Spleen (tissue), 11 donors: ENCODE data around the gene BCL7C. TPM values are rescaled to one million over a fixed set of nuclear protein-coding genes. Genes with fewer than 3 reads are reported as not detected.

ENCODE experiments used
- DNase-seq: peaks from one replicate; pipeline ENCODE4 v3.0.0-alpha.2; 2020
- H3K27ac ChIP-seq, 8 donors: fragments of 200-600 bp; sonication (generic) in 7 of 8; 1 replicate in 4 of 8; 2 replicates in 4 of 8; pipeline versions ENCODE4 v1.5.0 to v1.8.0; 2016 to 2021; ENCODE audit warnings: inconsistent platforms in 4 of 8, mild to moderate bottlenecking in 4 of 8, moderate library complexity in 1 of 8
- H3K27me3 ChIP-seq, 7 donors: fragments of 200-600 bp; sonication (generic) in 6 of 7; replicated peaks in 1 of 7; 1 replicate in 4 of 7; 2 replicates in 3 of 7; pipeline versions ENCODE4 v1.5.0 to v1.8.0; 2016 to 2021; ENCODE audit warnings: inconsistent platforms in 3 of 7, mild to moderate bottlenecking in 1 of 7
- H3K36me3 ChIP-seq, 6 donors: fragments of 200-600 bp; sonication (generic) in 5 of 6; 1 replicate in 4 of 6; 2 replicates in 2 of 6; pipeline versions ENCODE4 v1.5.0 to v1.8.0; 2016 to 2021; ENCODE audit warnings: inconsistent platforms in 2 of 6
- H3K4me1 ChIP-seq, 6 donors: fragments of 200-600 bp; sonication (generic) in 5 of 6; 1 replicate in 3 of 6; 2 replicates in 3 of 6; pipeline versions ENCODE4 v1.5.0 to v1.8.0; 2016 to 2021; ENCODE audit warnings: inconsistent platforms in 3 of 6
- H3K4me3 ChIP-seq, 8 donors: fragments of 200-600 bp; sonication (generic) in 7 of 8; 1 replicate in 4 of 8; 2 replicates in 4 of 8; pipeline versions ENCODE4 v1.5.0 to v1.8.0; 2016 to 2021; ENCODE audit warnings: inconsistent platforms in 4 of 8, mild to moderate bottlenecking in 4 of 8, moderate library complexity in 2 of 8
- H3K9me3 ChIP-seq, 8 donors: fragments of 200-600 bp; sonication (generic) in 7 of 8; 1 replicate in 4 of 8; 2 replicates in 4 of 8; pipeline versions ENCODE4 v1.5.0 to v1.8.0; 2016 to 2021; ENCODE audit warnings: inconsistent platforms in 4 of 8
- POLR2A ChIP-seq, 3 donors: fragments of 450-650 bp; IDR thresholded peaks; one replicate each; pipeline ENCODE4 v1.5.1; 2017; ENCODE audit warnings: antibody characterized with exemption in 3 of 3, mild to moderate bottlenecking in 1 of 3
- POLR2AphosphoS5 ChIP-seq, 3 donors: sonication (generic); formaldehyde crosslinking; IDR thresholded peaks; one replicate each; pipeline ENCODE4 v1.5.1; 2017; ENCODE audit warnings: antibody characterized with exemption in 3 of 3
- WGBS, 5 donors: extraction: QIAGEN DNeasy Blood & Tissue Kit in 3 of 5; methylation state at CpG; one replicate each; pipeline versions ENCODE4 v1.1.5 to v1.1.7; 2013 to 2018; 5-methylcytosine and 5-hydroxymethylcytosine counted together
- intact Hi-C: fragments of 100-400 bp; cut with DNase I; formaldehyde crosslinking; loops from one replicate; pipeline ENCODE4 v1.15.0; 2023; ENCODE audit warnings: low total_unique reads
- polyA plus RNA-seq, 3 donors: library from polyadenylated mRNA; stranded (reverse); fragments of 200-250 nt; gene quantifications; one replicate each; pipeline ENCODE4 v1.2.1, GENCODE V29; 2013
- total RNA-seq, 7 donors: library from RNA; depleted of rRNA in 3 of 7; stranded (reverse); fragments of >200 nt in 3 of 7; fragmentation: NEBNext Ultra II Directional in 4 of 7; extraction: Animal tissue kit (Norgen Biotek cat#: 25700) in 4 of 7; gene quantifications; one replicate each; pipeline versions ENCODE4 v1.1.0 to v1.2.1, GENCODE V29; 2016 to 2021
- TF ChIP-seq, protein P1 (sequence below), 11 experiments: fragments of 200-600 bp in 7 of 11; fragments of 450-650 bp in 4 of 11; sonication (generic) in 4 of 11; IDR thresholded peaks in 8 of 11; conservative IDR thresholded peaks in 3 of 11; 1 replicate in 7 of 11; 2 replicates in 4 of 11; pipeline versions ENCODE4 v1.4.0 to v1.8.0; 2016 to 2021; ENCODE audit warnings: antibody characterized with exemption in 11 of 11, inconsistent platforms in 4 of 11, mild to moderate bottlenecking in 1 of 11
- donor health status: healthy with polysubstance abuse.
- donor health status: DM: no; HTN: no; CAD: no; lungs with moderate emphysema.
- donor health status: DM: no; HTN: no; CAD: no.
- donor health status: Bipolar disorder and iron deficiency.
- donor health status: healthy.
- donor health status: DM: no; HTN: no; CAD: no.
- donor health status: DM: yes; HTN: yes; CAD: no.

Gene BCL7C
- total and polyA plus RNA-seq, 10 donors: 15.5 to 38.7 (median 22.9) TPM

DNA sequence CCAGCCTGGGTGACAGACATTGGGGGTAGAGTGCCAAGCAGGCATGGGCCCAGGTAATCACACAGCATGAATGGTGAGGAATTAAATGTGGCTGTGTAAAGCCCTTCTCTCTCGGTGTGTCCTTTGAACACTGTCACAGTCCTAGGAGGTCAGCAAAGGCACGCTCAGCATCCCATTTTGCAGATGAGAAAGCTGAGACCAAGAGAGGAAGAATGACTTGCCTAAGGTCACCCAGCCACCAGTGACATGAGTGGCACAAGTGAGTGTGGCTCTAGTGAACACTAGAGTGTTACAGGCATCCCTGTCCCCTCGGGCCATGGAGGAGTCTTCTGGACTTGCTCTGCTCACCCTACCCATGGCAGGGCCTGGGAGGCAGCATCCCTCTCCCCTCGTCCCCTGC lies 13.2 kb upstream of the BCL7C start:
- intact Hi-C loops: no loop called here
- Histone ChIP-seq H3K36me3 (no peaks in the 10 kb centered on the region), H3K4me1 (peaks cover 23 to 46% (median 33%) of the 10 kb centered on the region in 6 donors), H3K4me3 (no peak overlapping the region), H3K27ac (no peak overlapping the region), H3K9me3 (peaks cover 0 to 3% (median 0%) of the 10 kb centered on the region in 8 donors), H3K27me3 (no peaks in the 10 kb centered on the region)
- WGBS, 5 donors: 78 to 91% (median 83%) methylated on average over 4 of the region's 4 CpGs
- TF ChIP-seq POLR2A (IDR thresholded peaks at IDR 0.05) (no peak), POLR2AphosphoS5 (IDR thresholded peaks at IDR 0.05) (no peak)
- TF ChIP-seq, protein P1, sequence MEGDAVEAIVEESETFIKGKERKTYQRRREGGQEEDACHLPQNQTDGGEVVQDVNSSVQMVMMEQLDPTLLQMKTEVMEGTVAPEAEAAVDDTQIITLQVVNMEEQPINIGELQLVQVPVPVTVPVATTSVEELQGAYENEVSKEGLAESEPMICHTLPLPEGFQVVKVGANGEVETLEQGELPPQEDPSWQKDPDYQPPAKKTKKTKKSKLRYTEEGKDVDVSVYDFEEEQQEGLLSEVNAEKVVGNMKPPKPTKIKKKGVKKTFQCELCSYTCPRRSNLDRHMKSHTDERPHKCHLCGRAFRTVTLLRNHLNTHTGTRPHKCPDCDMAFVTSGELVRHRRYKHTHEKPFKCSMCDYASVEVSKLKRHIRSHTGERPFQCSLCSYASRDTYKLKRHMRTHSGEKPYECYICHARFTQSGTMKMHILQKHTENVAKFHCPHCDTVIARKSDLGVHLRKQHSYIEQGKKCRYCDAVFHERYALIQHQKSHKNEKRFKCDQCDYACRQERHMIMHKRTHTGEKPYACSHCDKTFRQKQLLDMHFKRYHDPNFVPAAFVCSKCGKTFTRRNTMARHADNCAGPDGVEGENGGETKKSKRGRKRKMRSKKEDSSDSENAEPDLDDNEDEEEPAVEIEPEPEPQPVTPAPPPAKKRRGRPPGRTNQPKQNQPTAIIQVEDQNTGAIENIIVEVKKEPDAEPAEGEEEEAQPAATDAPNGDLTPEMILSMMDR (IDR thresholded peaks at IDR 0.05 in 8 of 11, conservative IDR thresholded peaks at IDR 0.05 in 3 of 11): no peak
- DNase-seq: no peak

DNA sequence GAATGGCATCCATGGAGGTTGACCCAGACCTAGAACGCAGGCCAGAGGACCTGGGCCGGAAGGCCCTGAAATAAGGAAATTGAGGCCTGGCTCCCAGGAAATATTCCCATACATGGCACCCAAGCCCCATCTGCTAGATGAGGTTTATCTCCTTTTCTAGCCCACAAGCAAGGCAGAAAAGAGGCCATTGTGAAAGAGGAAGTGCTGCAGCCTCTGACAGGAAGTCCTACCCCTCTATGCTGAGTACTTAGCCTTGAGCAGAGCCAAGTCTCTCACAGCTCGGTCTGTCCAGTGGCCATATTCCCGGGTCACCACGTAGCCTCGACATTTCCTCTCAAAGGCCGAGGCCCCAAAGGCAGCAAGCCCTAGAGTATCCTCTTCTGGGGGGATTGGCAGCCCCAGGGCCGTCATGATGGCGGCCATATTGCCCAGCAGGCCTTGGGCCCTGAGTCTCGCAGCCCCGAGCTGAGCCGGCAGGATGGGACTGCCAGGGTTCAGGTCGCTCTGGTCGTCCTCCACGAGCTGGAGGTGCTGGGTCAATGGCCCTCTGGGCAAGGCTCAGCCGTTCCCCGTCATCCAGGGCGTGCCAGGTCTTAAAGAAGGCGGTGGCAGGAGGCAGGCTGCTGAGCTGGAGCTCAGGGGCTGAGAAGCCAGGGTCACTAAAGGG lies 10.4 kb upstream of the BCL7C start:
- DNase-seq: peak; percentile 78
- TF ChIP-seq POLR2A (IDR thresholded peaks at IDR 0.05) (no peak), POLR2AphosphoS5 (IDR thresholded peaks at IDR 0.05) (peak; percentile 31 to 56 (median 44))
- TF ChIP-seq, protein P1 (IDR thresholded peaks at IDR 0.05 in 8 of 11, conservative IDR thresholded peaks at IDR 0.05 in 3 of 11): no peak

DNA sequence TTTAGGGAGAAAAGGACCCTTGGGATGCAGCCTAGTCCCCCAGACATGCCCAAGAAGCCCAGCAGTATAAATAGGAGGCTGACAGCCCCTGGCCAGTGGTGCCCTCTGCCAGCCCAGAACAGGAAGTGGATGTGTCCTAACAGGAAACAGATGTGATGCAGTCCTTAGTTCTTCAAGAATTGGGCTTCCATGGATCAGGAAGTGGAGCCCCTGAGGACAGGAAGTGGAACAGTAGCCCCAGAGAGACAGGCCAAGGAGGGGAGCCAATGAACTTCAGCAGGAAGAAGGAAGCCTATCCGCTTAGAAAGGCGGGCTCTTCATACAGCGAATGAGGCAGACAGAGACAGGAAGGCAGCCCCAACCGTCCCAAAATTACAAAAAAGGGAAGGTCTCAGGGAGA lies 9.7 kb upstream of the BCL7C start:
- peak overlapping the region in 1 of 8 donors; percentile 43 for H3K4me3 ChIP-seq
- no peak for DNase-seq
- H3K36me3 ChIP-seq: no peaks in the 10 kb centered on the region
- H3K9me3 ChIP-seq: peaks cover 0 to 3% (median 0%) of the 10 kb centered on the region in 8 donors
- intact Hi-C loops: no loop called here
- peaks cover 32 to 63% (median 45%) of the 10 kb centered on the region in 6 donors for H3K4me1 ChIP-seq
- 16 to 33% (median 22%) methylated on average over 4 of the region's 4 CpGs for WGBS, 5 donors
- peak in 2 of 3 donors; percentile 45 to 86 for TF ChIP-seq POLR2AphosphoS5 (IDR thresholded peaks at IDR 0.05)
- TF ChIP-seq, protein P1 (IDR thresholded peaks at IDR 0.05 in 8 of 11, conservative IDR thresholded peaks at IDR 0.05 in 3 of 11): no peak
- H3K27me3 ChIP-seq: no peaks in the 10 kb centered on the region
- H3K27ac ChIP-seq: peak overlapping the region; percentile 92 to 97 (median 94)

More for the DNA sequence above, 10.4 kb upstream of the BCL7C start:
- Histone ChIP-seq H3K27ac (peak overlapping the region; percentile 92 to 97 (median 94)), H3K4me3 (peak overlapping the region in 1 of 8 donors; percentile 43), H3K9me3 (peaks cover 0 to 3% (median 0%) of the 10 kb centered on the region in 8 donors), H3K36me3 (no peaks in the 10 kb centered on the region), H3K4me1 (peaks cover 32 to 63% (median 45%) of the 10 kb centered on the region in 6 donors), H3K27me3 (no peaks in the 10 kb centered on the region)
- 55 to 79% (median 59%) methylated on average over 14 to 19 of the region's 19 CpGs for WGBS, 5 donors
- intact Hi-C loops: no loop called here

DNA sequence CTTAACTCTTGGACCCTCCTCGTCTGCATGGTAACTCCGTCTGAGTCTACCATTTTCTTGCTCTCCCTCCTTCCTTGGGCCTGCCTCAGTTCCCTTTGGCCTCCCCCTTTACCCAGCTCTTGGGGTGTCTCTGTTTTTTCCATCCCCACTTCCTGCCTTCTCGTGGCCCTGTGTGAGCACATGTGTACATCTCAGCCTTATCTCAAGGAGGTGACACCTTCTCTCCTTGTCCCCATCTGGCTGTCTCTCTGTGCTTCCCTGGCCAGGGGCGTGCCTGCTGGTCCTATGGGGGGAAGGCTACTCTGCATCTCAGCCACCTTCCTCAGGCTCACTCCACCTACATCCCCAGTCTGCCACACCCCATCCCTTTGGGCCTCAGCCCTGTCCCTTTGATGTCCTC lies 9.1 kb upstream of the BCL7C start:
- DNase-seq: no peak
- TF ChIP-seq POLR2A (IDR thresholded peaks at IDR 0.05) (no peak), POLR2AphosphoS5 (IDR thresholded peaks at IDR 0.05) (no peak)
- TF ChIP-seq, protein P1 (IDR thresholded peaks at IDR 0.05 in 8 of 11, conservative IDR thresholded peaks at IDR 0.05 in 3 of 11): no peak
- Histone ChIP-seq H3K27ac (peak overlapping the region; percentile 92 to 97 (median 94)), H3K27me3 (no peaks in the 10 kb centered on the region), H3K4me1 (peaks cover 32 to 61% (median 45%) of the 10 kb centered on the region in 6 donors), H3K36me3 (no peaks in the 10 kb centered on the region), H3K9me3 (peaks cover 0 to 3% (median 0%) of the 10 kb centered on the region in 8 donors), H3K4me3 (peak overlapping the region in 6 of 8 donors; percentile 48 to 79 (median 52))
- 39 to 58% (median 57%) methylated on average over 4 of the region's 4 CpGs for WGBS, 5 donors
- intact Hi-C loops: no loop called here
